H9 (cell line): Measurements from ENCODE around the gene ZNF280A. TPM values are rescaled to one million over a fixed set of nuclear protein-coding genes. Genes with fewer than 3 reads are reported as not detected.

Experiments
- DNase-seq: peaks from one replicate; pipeline ENCODE4 v3.0.0-alpha.2; 2017
- H2AFZ ChIP-seq: one replicate; pipeline ENCODE4 v1.6.1; 2013; ENCODE audit warnings: mild to moderate bottlenecking, low read length, control low read depth, moderate library complexity
- H2AK5ac ChIP-seq: 2 replicates; pipeline ENCODE4 v1.6.1; 2013; ENCODE audit warnings: low read length, control low read depth, mixed read lengths; ENCODE audit not compliant: insufficient read length
- H2BK120ac ChIP-seq: one replicate; pipeline ENCODE4 v1.6.1; 2013; ENCODE audit warnings: low read depth, mild to moderate bottlenecking, low read length, control low read depth, inconsistent platforms; ENCODE audit not compliant: poor library complexity, severe bottlenecking
- H2BK12ac ChIP-seq: 2 replicates; pipeline ENCODE4 v1.6.1; 2013; ENCODE audit warnings: low read length, control low read depth, mixed read lengths, low read depth; ENCODE audit not compliant: insufficient read length
- H2BK15ac ChIP-seq: 2 replicates; pipeline ENCODE4 v1.6.1; 2013; ENCODE audit warnings: low read depth, low read length, control low read depth
- H2BK20ac ChIP-seq: one replicate; pipeline ENCODE4 v1.6.1; 2013; ENCODE audit warnings: low read depth, mild to moderate bottlenecking, low read length, control low read depth, inconsistent platforms; ENCODE audit not compliant: poor library complexity, severe bottlenecking
- H2BK5ac ChIP-seq: 2 replicates; pipeline ENCODE4 v1.6.1; 2013; ENCODE audit warnings: low read length, control low read depth, mixed read lengths; ENCODE audit not compliant: insufficient read length
- H3K14ac ChIP-seq: 2 replicates; pipeline ENCODE4 v1.6.1; 2013; ENCODE audit warnings: low read length, control low read depth; ENCODE audit not compliant: insufficient read depth
- H3K18ac ChIP-seq: 2 replicates; pipeline ENCODE4 v1.6.1; 2013; ENCODE audit warnings: low read depth, mild to moderate bottlenecking, mixed read lengths, low read length, control low read depth; ENCODE audit not compliant: insufficient read length
- H3K23ac ChIP-seq: 2 replicates; pipeline ENCODE4 v1.6.1; 2013; ENCODE audit warnings: low read length, control low read depth, mixed read lengths, low read depth; ENCODE audit not compliant: insufficient read length
- H3K23me2 ChIP-seq: 2 replicates; pipeline ENCODE4 v1.6.1; 2013; ENCODE audit warnings: low read depth, mild to moderate bottlenecking, mixed read lengths, low read length, control low read depth; ENCODE audit not compliant: insufficient read length, poor library complexity, severe bottlenecking
- H3K27ac ChIP-seq: 2 replicates; pipeline ENCODE4 v1.5.1; 2013; ENCODE audit warnings: low read length, control low read depth, mixed read lengths, low read depth; ENCODE audit not compliant: insufficient read length
- H3K27me3 ChIP-seq: 2 replicates; pipeline ENCODE4 v1.6.1; 2013; ENCODE audit warnings: low read length, control low read depth, inconsistent platforms; ENCODE audit not compliant: insufficient read depth
- H3K4ac ChIP-seq: 2 replicates; pipeline ENCODE4 v1.6.1; 2013; ENCODE audit warnings: low read depth, mild to moderate bottlenecking, control low read depth, inconsistent platforms, low read length, moderate library complexity
- H3K4me1 ChIP-seq: 2 replicates; pipeline ENCODE4 v1.6.1; 2013; ENCODE audit warnings: low read length, control low read depth, inconsistent platforms; ENCODE audit not compliant: insufficient read depth
- H3K4me2 ChIP-seq: 2 replicates; pipeline ENCODE4 v1.6.1; 2013; ENCODE audit warnings: low read length, control low read depth, mixed read lengths; ENCODE audit not compliant: insufficient read length, insufficient read depth
- H3K56ac ChIP-seq: 2 replicates; pipeline ENCODE4 v1.6.1; 2013; ENCODE audit warnings: low read depth, mild to moderate bottlenecking, mixed read lengths, low read length, control low read depth; ENCODE audit not compliant: insufficient read length
- H3K79me1 ChIP-seq: 2 replicates; pipeline ENCODE4 v1.6.1; 2013; ENCODE audit warnings: low read depth, mild to moderate bottlenecking, moderate library complexity, low read length, control low read depth, inconsistent platforms; ENCODE audit not compliant: insufficient read depth, poor library complexity, severe bottlenecking
- H3K79me2 ChIP-seq: 2 replicates; pipeline ENCODE4 v1.6.1; 2013; ENCODE audit warnings: low read length, control low read depth, inconsistent platforms; ENCODE audit not compliant: insufficient read depth
- H3K9ac ChIP-seq: 2 replicates; pipeline ENCODE4 v1.6.1; 2013; ENCODE audit warnings: low read length, control low read depth, mixed read lengths; ENCODE audit not compliant: insufficient read length; ENCODE audit errors: extremely low read depth
- H3K9me3 ChIP-seq: one replicate; pipeline ENCODE4 v1.6.1; 2013; ENCODE audit warnings: low read depth, low read length, inconsistent platforms; ENCODE audit not compliant: control insufficient read depth
- H3T11ph ChIP-seq: one replicate; pipeline ENCODE4 v1.6.1; 2013; ENCODE audit warnings: mild to moderate bottlenecking, low read length, control low read depth, inconsistent platforms
- H4K20me1 ChIP-seq: one replicate; pipeline ENCODE4 v1.6.1; 2013; ENCODE audit not compliant: control insufficient read depth, insufficient read length, insufficient read depth
- H4K5ac ChIP-seq: 2 replicates; pipeline ENCODE4 v1.6.1; 2013; ENCODE audit warnings: low read depth, mild to moderate bottlenecking, mixed read lengths, low read length, control low read depth; ENCODE audit not compliant: insufficient read length
- H4K8ac ChIP-seq: replicated peaks from 2 replicates; pipeline ENCODE4 v1.6.1; 2013; ENCODE audit warnings: low read length, control low read depth, mixed read lengths, low read depth; ENCODE audit not compliant: insufficient read length
- H4K91ac ChIP-seq: 2 replicates; pipeline ENCODE4 v1.6.1; 2013; ENCODE audit warnings: low read depth, mild to moderate bottlenecking, moderate library complexity, mixed read lengths, low read length, control low read depth; ENCODE audit not compliant: insufficient read length
- H3K27ac Mint-ChIP-seq, 3 experiments: 2 replicates in 2 of 3; 3 replicates in 1 of 3; pipeline ENCODE4 v1.8.0; 2020 to 2021; ENCODE audit warnings: mixed read lengths in 3 of 3, mild to moderate bottlenecking in 1 of 3, moderate library complexity in 1 of 3
- H3K27me3 Mint-ChIP-seq: 2 replicates; pipeline ENCODE4 v1.8.0; 2021; ENCODE audit warnings: low read depth, mild to moderate bottlenecking, moderate library complexity, mixed read lengths
- H3K36me3 Mint-ChIP-seq, 3 experiments: 2 replicates in 2 of 3; 3 replicates in 1 of 3; pipeline ENCODE4 v1.8.0; 2020 to 2021; ENCODE audit warnings: low read depth in 3 of 3, mixed read lengths in 3 of 3; ENCODE audit not compliant: insufficient read depth in 1 of 3
- H3K4me1 Mint-ChIP-seq, 2 experiments: 2 replicates each; pipeline ENCODE4 v1.8.0; 2020; ENCODE audit warnings: mixed read lengths in 2 of 2
- H3K4me3 Mint-ChIP-seq, 2 experiments: 2 replicates in 1 of 2; 3 replicates in 1 of 2; pipeline ENCODE4 v1.8.0; 2020 to 2021; ENCODE audit warnings: mild to moderate bottlenecking in 2 of 2, mixed read lengths in 2 of 2, moderate library complexity in 1 of 2
- H3K9me3 Mint-ChIP-seq, 2 experiments: 2 replicates in 1 of 2; 3 replicates in 1 of 2; pipeline ENCODE4 v1.8.0; 2020; ENCODE audit warnings: mild to moderate bottlenecking in 2 of 2, mixed read lengths in 2 of 2, moderate library complexity in 1 of 2
- CTCF ChIP-seq: fragments of 200-600 bp; sonication (generic); conservative IDR thresholded peaks from 3 replicates; pipeline ENCODE4 v1.8.0; 2021; ENCODE audit warnings: antibody characterized with exemption, mild to moderate bottlenecking
- WGBS: extraction: QIAGEN DNeasy Blood & Tissue Kit; methylation state at CpG from one replicate; pipeline ENCODE4 v1.1.7; 2013; ENCODE audit warnings: missing lambda C conversion rate, low lambda C conversion rate, mixed read lengths; ENCODE audit not compliant: insufficient read length; ENCODE audit errors: extremely low coverage; 5-methylcytosine and 5-hydroxymethylcytosine counted together
- total RNA-seq: library from RNA; stranded (reverse); gene quantifications from 2 replicates; pipeline ENCODE4 v1.2.1, GENCODE V29; 2021

ZNF280A gene
- total RNA-seq, 1 experiment from 2014 or later: 0.13 TPM

DNA sequence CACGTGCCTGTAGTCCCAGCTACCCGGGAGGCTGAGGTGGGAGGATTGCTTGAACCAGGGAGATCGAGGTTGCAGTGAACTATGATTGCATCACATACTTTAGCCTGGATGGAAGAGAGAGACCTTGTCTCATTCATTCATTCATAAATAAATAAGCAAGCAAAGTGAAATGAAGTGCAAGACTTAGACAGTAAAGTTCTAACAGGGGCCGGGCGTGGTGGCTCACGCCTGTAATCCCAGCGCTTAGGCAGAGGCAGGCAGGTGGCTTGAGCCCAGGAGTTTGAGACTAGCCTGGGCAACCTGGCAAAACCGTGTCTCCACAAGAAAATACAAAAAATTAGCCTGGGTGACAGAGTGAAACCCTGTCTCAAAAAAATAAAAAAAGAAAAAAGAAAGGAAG is 1.6 kb upstream of the ZNF280A start:
- no peak overlapping the region for H4K91ac ChIP-seq
- no peak overlapping the region for H2BK120ac ChIP-seq
- H3K56ac ChIP-seq: no peak overlapping the region
- no peak for TF ChIP-seq CTCF
- no peak overlapping the region for H3K4me2 ChIP-seq
- H4K8ac ChIP-seq: no peak overlapping the region
- H3K79me1 ChIP-seq: no peaks in the 10 kb centered on the region
- no peak overlapping the region for H2AFZ ChIP-seq
- no peaks in the 10 kb centered on the region for H4K20me1 ChIP-seq
- no peak overlapping the region for H4K5ac ChIP-seq
- no peak overlapping the region for H2BK5ac ChIP-seq
- H2BK15ac ChIP-seq: no peak overlapping the region
- DNase-seq: no peak
- no peak overlapping the region for H3K18ac ChIP-seq
- no peaks in the 10 kb centered on the region for H3K79me2 ChIP-seq
- H3K23me2 ChIP-seq: no peaks in the 10 kb centered on the region
- H3K9ac ChIP-seq: no peak overlapping the region
- no peak overlapping the region for H3T11ph ChIP-seq
- H3K4me1 Mint-ChIP-seq: peaks cover 12 to 16% of the 10 kb centered on the region in 2 experiments
- WGBS: no CpG with 5 or more reads among the region's 8 CpGs
- no peaks in the 10 kb centered on the region for H3K4me1 ChIP-seq
- no peak overlapping the region for H3K14ac ChIP-seq
- no peak overlapping the region for H2BK20ac ChIP-seq
- peaks cover 89% of the 10 kb centered on the region for H3K27me3 Mint-ChIP-seq
- H3K9me3 Mint-ChIP-seq: peaks cover 0 to 4% of the 10 kb centered on the region in 2 experiments; a peak in 1 of 5 replicates
- H2BK12ac ChIP-seq: no peak overlapping the region
- no peak overlapping the region for H3K27ac Mint-ChIP-seq
- no peak overlapping the region for H2AK5ac ChIP-seq
- no peak overlapping the region for H3K23ac ChIP-seq
- H3K9me3 ChIP-seq: no peaks in the 10 kb centered on the region
- H3K4me3 Mint-ChIP-seq: no peak overlapping the region
- no peak overlapping the region for H3K27ac ChIP-seq
- H3K36me3 Mint-ChIP-seq: no peaks in the 10 kb centered on the region
- H3K4ac ChIP-seq: no peak overlapping the region
- peaks cover 7% of the 10 kb centered on the region; the same call in 1 of the 2 replicates for H3K27me3 ChIP-seq
